H1 (cell line): Measurements from ENCODE around the gene DNAJC21. TPM values are rescaled to one million over a fixed set of nuclear protein-coding genes. Genes with fewer than 3 reads are reported as not detected.

Experiments
- CTCF ChIA-PET: fragments of 300-600 bp; sonication (Branson Sonifier 250); formaldehyde crosslinking; loops from one replicate; lab custom pipeline; 2021; ENCODE audit not compliant: partially characterized antibody; lab: Charles Lee
- POLR2A ChIA-PET: fragments of 300-600 bp; sonication (Branson Sonifier 250); formaldehyde crosslinking; loops from one replicate; lab custom pipeline; 2021; ENCODE audit warnings: inconsistent platforms; ENCODE audit not compliant: partially characterized antibody; lab: Charles Lee
- DNase-seq, 2 experiments: peaks; one replicate each; pipeline versions ENCODE4 v3.0.0 to v3.0.0-alpha.2; 2010 to 2022; ENCODE audit warnings: low spot score in 2 of 2, low read depth in 1 of 2, mixed read lengths in 1 of 2
- FAIRE-seq: peaks from 2 replicates; lab custom pipeline; 2011; peaks lifted over from hg19 to GRCh38; lab: Jason Lieb, UNC
- H2AFZ ChIP-seq: 2 replicates; pipeline ENCODE4 v1.8.1; 2012; ENCODE audit warnings: low read length, inconsistent platforms
- H2AK5ac ChIP-seq: 2 replicates; pipeline ENCODE4 v1.6.1; 2013; ENCODE audit warnings: low read depth, low read length
- H2BK120ac ChIP-seq: replicated peaks from 2 replicates; pipeline ENCODE3; 2013; ENCODE audit warnings: low read depth, low read length, inconsistent platforms
- H2BK12ac ChIP-seq: 2 replicates; pipeline ENCODE4 v1.6.1; 2013; ENCODE audit warnings: low read depth, low read length
- H2BK15ac ChIP-seq: 2 replicates; pipeline ENCODE4 v1.6.1; 2013; ENCODE audit warnings: low read length
- H2BK20ac ChIP-seq: 2 replicates; pipeline ENCODE4 v1.6.1; 2013; ENCODE audit warnings: low read length
- H2BK5ac ChIP-seq: 2 replicates; pipeline ENCODE4 v1.6.1; 2013; ENCODE audit warnings: low read depth, low read length
- H3K14ac ChIP-seq: 2 replicates; pipeline ENCODE4 v1.6.1; 2013; ENCODE audit warnings: inconsistent platforms; ENCODE audit not compliant: insufficient read length
- H3K18ac ChIP-seq: 2 replicates; pipeline ENCODE4 v1.6.1; 2013; ENCODE audit warnings: low read length; ENCODE audit errors: extremely low read depth
- H3K23ac ChIP-seq: 2 replicates; pipeline ENCODE4 v1.6.1; 2013; ENCODE audit warnings: inconsistent platforms; ENCODE audit not compliant: insufficient read length
- H3K23me2 ChIP-seq: 2 replicates; pipeline ENCODE4 v1.6.1; 2013; ENCODE audit warnings: low read depth, low read length
- H3K27ac ChIP-seq: 2 replicates; pipeline ENCODE4 v1.6.1; 2011; ENCODE audit warnings: low read depth, low read length, inconsistent platforms
- H3K27me3 ChIP-seq, 4 experiments: replicated peaks in 1 of 4; 1 replicate in 1 of 4; 2 replicates in 3 of 4; pipeline versions ENCODE4 v1.6.1 to v1.8.1; 2011 to 2013; ENCODE audit warnings: low read length in 3 of 4, mild to moderate bottlenecking in 3 of 4, inconsistent platforms in 2 of 4, mixed read lengths in 2 of 4, moderate library complexity in 1 of 4; ENCODE audit not compliant: control insufficient read depth in 3 of 4, insufficient read depth in 3 of 4; ENCODE audit errors: extremely low read depth in 1 of 4
- H3K36me3 ChIP-seq, 4 experiments: 2 replicates each; pipeline versions ENCODE4 v1.6.1 to v1.8.1; 2011 to 2013; ENCODE audit warnings: mild to moderate bottlenecking in 4 of 4, low read length in 3 of 4, moderate library complexity in 2 of 4, control low read depth in 1 of 4, inconsistent platforms in 1 of 4; ENCODE audit not compliant: insufficient read depth in 4 of 4, control insufficient read depth in 2 of 4
- H3K4ac ChIP-seq: replicated peaks from 2 replicates; pipeline ENCODE3; 2013; ENCODE audit warnings: low read length, low read depth, mixed read lengths, inconsistent platforms; ENCODE audit not compliant: insufficient read length
- H3K4me1 ChIP-seq, 4 experiments: replicated peaks in 1 of 4; 1 replicate in 1 of 4; 2 replicates in 3 of 4; pipeline versions ENCODE4 v1.6.1 to v1.8.1; 2011 to 2013; ENCODE audit warnings: low read length in 3 of 4, inconsistent platforms in 2 of 4, mixed read lengths in 1 of 4; ENCODE audit not compliant: insufficient read depth in 4 of 4, control insufficient read depth in 3 of 4
- H3K4me2 ChIP-seq, 2 experiments: 2 replicates each; pipeline versions ENCODE4 v1.6.1 to v1.8.1; 2011 to 2013; ENCODE audit warnings: low read depth in 2 of 2, low read length in 2 of 2, control low read depth in 1 of 2, inconsistent platforms in 1 of 2, mild to moderate bottlenecking in 1 of 2; ENCODE audit not compliant: insufficient read depth in 1 of 2
- H3K4me3 ChIP-seq, 4 experiments: fragments of 200-600, 300-600 bp in 1 of 4; sonication (generic), shearing (Covaris generic), sonication (Bioruptor Twin) in 1 of 4; 2 replicates each; pipeline versions ENCODE4 v1.5.1 to v1.8.1; 2011 to 2016; ENCODE audit warnings: low read length in 4 of 4, low read depth in 3 of 4, control low read depth in 2 of 4, inconsistent platforms in 2 of 4, mild to moderate bottlenecking in 2 of 4, mixed read lengths in 1 of 4, moderate library complexity in 1 of 4; ENCODE audit not compliant: insufficient read depth in 2 of 4; ENCODE audit errors: extremely low read depth in 1 of 4
- H3K56ac ChIP-seq: replicated peaks from 2 replicates; pipeline ENCODE3; 2013; ENCODE audit warnings: low read depth, mild to moderate bottlenecking, mixed read lengths, low read length, inconsistent platforms; ENCODE audit not compliant: insufficient read length
- H3K79me1 ChIP-seq: 2 replicates; pipeline ENCODE4 v1.6.1; 2013; ENCODE audit warnings: low read depth, low read length, control low read depth
- H3K79me2 ChIP-seq, 2 experiments: 2 replicates each; pipeline versions ENCODE4 v1.6.1 to v1.8.1; 2012 to 2013; ENCODE audit warnings: low read length in 2 of 2, mild to moderate bottlenecking in 2 of 2, inconsistent platforms in 1 of 2; ENCODE audit not compliant: insufficient read depth in 2 of 2, control insufficient read depth in 1 of 2
- H3K9ac ChIP-seq, 4 experiments: replicated peaks in 1 of 4; 1 replicate in 1 of 4; 2 replicates in 3 of 4; pipeline versions ENCODE4 v1.6.1 to v1.8.1; 2011 to 2013; ENCODE audit warnings: low read depth in 3 of 4, low read length in 3 of 4, control low read depth in 2 of 4, mild to moderate bottlenecking in 2 of 4, moderate library complexity in 2 of 4, inconsistent platforms in 1 of 4; ENCODE audit errors: extremely low read depth in 1 of 4
- H3K9me3 ChIP-seq, 2 experiments: 2 replicates each; pipeline versions ENCODE4 v1.6.1 to v1.8.1; 2012 to 2013; ENCODE audit warnings: mild to moderate bottlenecking in 2 of 2, moderate library complexity in 2 of 2, control low read depth in 1 of 2, inconsistent platforms in 1 of 2, low read depth in 1 of 2, low read length in 1 of 2, mixed read lengths in 1 of 2; ENCODE audit not compliant: insufficient read depth in 2 of 2
- H4K20me1 ChIP-seq, 2 experiments: replicated peaks in 1 of 2; 2 replicates each; pipeline versions ENCODE3 to v1.8.1; 2011 to 2013; ENCODE audit warnings: inconsistent platforms in 2 of 2, low read length in 2 of 2, mild to moderate bottlenecking in 1 of 2; ENCODE audit not compliant: insufficient read depth in 2 of 2, control insufficient read depth in 1 of 2
- H4K5ac ChIP-seq: 2 replicates; pipeline ENCODE4 v1.6.1; 2013; ENCODE audit warnings: low read length, low read depth, mixed read lengths, inconsistent platforms; ENCODE audit not compliant: insufficient read length
- H4K8ac ChIP-seq: 2 replicates; pipeline ENCODE4 v1.8.0; 2013; ENCODE audit warnings: mild to moderate bottlenecking, moderate library complexity, low read length, inconsistent platforms; ENCODE audit not compliant: insufficient read depth; ENCODE audit errors: extremely low read depth
- H4K91ac ChIP-seq: replicated peaks from 2 replicates; pipeline ENCODE3; 2013; ENCODE audit warnings: low read length, mixed read lengths, inconsistent platforms; ENCODE audit not compliant: insufficient read length
- BCL11A ChIP-seq, 2 experiments: IDR thresholded peaks; one replicate each; pipeline ENCODE4 v1.6.1; 2011; ENCODE audit warnings: low read depth in 2 of 2, low read length in 2 of 2, mild to moderate bottlenecking in 2 of 2
- CEBPB ChIP-seq: IDR thresholded peaks from 2 replicates; pipeline ENCODE4 v1.6.1; 2012; ENCODE audit warnings: low read depth, low read length
- CREB1 ChIP-seq: IDR thresholded peaks from 2 replicates; pipeline ENCODE4 v1.6.1; 2012; ENCODE audit warnings: inconsistent platforms
- CTBP2 ChIP-seq: IDR thresholded peaks from 2 replicates; pipeline ENCODE4 v1.7.0; 2011; ENCODE audit warnings: borderline replicate concordance, mild to moderate bottlenecking, moderate library complexity, mixed read lengths, low read length; ENCODE audit not compliant: insufficient read depth, insufficient read length
- EZH2 ChIP-seq: fragments of 200-600 bp; sonication (generic); IDR thresholded peaks from 2 replicates; pipeline ENCODE4 v1.7.1; 2012; ENCODE audit warnings: low read depth, mild to moderate bottlenecking, moderate library complexity, low read length, inconsistent platforms; ENCODE audit not compliant: severe bottlenecking
- GTF2F1 ChIP-seq: IDR thresholded peaks from 2 replicates; pipeline ENCODE4 v1.6.1; 2012; ENCODE audit warnings: low read depth, low read length, improper control_type of control experiment, borderline replicate concordance
- HDAC6 ChIP-seq: IDR thresholded peaks from one replicate; pipeline ENCODE4 v1.7.1; 2012; ENCODE audit warnings: low read depth, mild to moderate bottlenecking, inconsistent platforms, low read length, moderate library complexity
- KDM1A ChIP-seq: fragments of 200-600, 300-600 bp; sonication (generic); IDR thresholded peaks from 2 replicates; pipeline ENCODE4 v1.7.1; 2016; ENCODE audit warnings: mild to moderate bottlenecking, low read length, borderline replicate concordance
- NANOG ChIP-seq: IDR thresholded peaks from 2 replicates; pipeline ENCODE4 v1.6.1; 2011; ENCODE audit warnings: low read length, low read depth, mild to moderate bottlenecking, inconsistent platforms; ENCODE audit not compliant: insufficient read depth, poor library complexity, severe bottlenecking
- RBBP5 ChIP-seq: IDR thresholded peaks from 2 replicates; pipeline ENCODE4 v1.7.1; 2012; ENCODE audit warnings: low read depth, mild to moderate bottlenecking, inconsistent platforms, low read length, moderate library complexity, borderline replicate concordance
- RXRA ChIP-seq: IDR thresholded peaks from 2 replicates; pipeline ENCODE4 v1.6.1; 2011; ENCODE audit warnings: low read depth, mild to moderate bottlenecking, low read length, moderate library complexity; ENCODE audit not compliant: insufficient read depth
- SIRT6 ChIP-seq: IDR thresholded peaks from one replicate; pipeline ENCODE4 v1.7.1; 2012; ENCODE audit warnings: low read length, inconsistent platforms
- SIX5 ChIP-seq: IDR thresholded peaks from 2 replicates; pipeline ENCODE4 v1.6.1; 2011; ENCODE audit warnings: mild to moderate bottlenecking, low read depth, low read length
- YY1 ChIP-seq: IDR thresholded peaks from 2 replicates; pipeline ENCODE4 v1.6.1; 2011; ENCODE audit warnings: low read depth, mild to moderate bottlenecking, low read length
- WGBS, 2 experiments: shearing (Covaris generic) in 1 of 2; methylation state at CpG; one replicate each; pipeline versions ENCODE4 v1.1.6 to v1.1.7; 2013 to 2015; ENCODE audit warnings: low lambda C conversion rate in 2 of 2, mixed read lengths in 2 of 2, inconsistent platforms in 1 of 2, low coverage in 1 of 2, missing lambda C conversion rate in 1 of 2; ENCODE audit not compliant: insufficient replicate concordance in 2 of 2, insufficient coverage in 1 of 2, insufficient read length in 1 of 2; ENCODE audit errors: extremely low coverage in 1 of 2, missing lambda C conversion rate in 1 of 2; 5-methylcytosine and 5-hydroxymethylcytosine counted together
- polyA plus RNA-seq, 7 experiments: library from polyadenylated mRNA; depleted of rRNA in 3 of 7; stranded (reverse) in 5 of 7; unstranded in 2 of 7; fragments of >200 nt in 5 of 7; fragments of 200-250 nt in 2 of 7; gene quantifications; 1 replicate in 5 of 7; 2 replicates in 1 of 7; 4 replicates in 1 of 7; pipeline versions ENCODE4 v1.2.1 to v1.2.3, GENCODE V29; 2011 to 2013; ENCODE audit warnings: missing spikeins in 2 of 7, mixed read lengths in 2 of 7
- total RNA-seq: library from RNA; stranded (reverse); fragmentation: NEBNext Ultra II Directional; extraction: Animal tissue kit (Norgen Biotek cat#: 25700); gene quantifications from 2 replicates; pipeline ENCODE4 v1.2.1, GENCODE V29; 2021

DNAJC21 gene
- total and polyA plus RNA-seq, 2 of the 8 experiments (the other 6 are each of a cell fraction or from before 2014, with no cell fraction given), result 5.1 to 47.5 TPM

- Histone ChIP-seq H3K79me1 (no peaks in the 10 kb centered on the region), H4K20me1 (no peaks in the 10 kb centered on the region), H3K4ac (no peak overlapping the region), H2BK120ac (no peak overlapping the region), H3K27me3 (no peaks in the 10 kb centered on the region), H3K4me3 (no peak overlapping the region), H3K23me2 (no peaks in the 10 kb centered on the region), H3K36me3 (peaks cover 0 to 4% (median under 1%) of the 10 kb centered on the region in 4 experiments; a peak in 2 of 8 replicates), H4K8ac (no peak overlapping the region), H2BK5ac (no peak overlapping the region; the same call in 1 of the 2 replicates), H4K91ac (no peak overlapping the region), H2AK5ac (no peak overlapping the region), H3K14ac (no peak overlapping the region), H3K4me1 (peaks cover 0 to 11% (median 0%) of the 10 kb centered on the region in 4 experiments; a peak in 1 of 7 replicates), H3K56ac (no peak overlapping the region), H2BK20ac (no peak overlapping the region), H3K4me2 (no peak overlapping the region), H3K23ac (no peak overlapping the region), H2AFZ (no peak overlapping the region), H3K79me2 (no peaks in the 10 kb centered on the region), H2BK12ac (no peak overlapping the region), H3K9ac (no peak overlapping the region), H3K9me3 (no peaks in the 10 kb centered on the region), H3K18ac (no peak overlapping the region), H2BK15ac (no peak overlapping the region), H4K5ac (no peak overlapping the region), H3K27ac (no peak overlapping the region)
- no peak for FAIRE-seq
- ChIA-PET CTCF (interaction anchor here (0.7 to 4.9 kb wide), 49 partner anchors 7 to 435 kb away, joined by 3 to 44 read pairs (median 5); partner anchors contain the start of genes BRIX1, RAD1 and TTC23L), POLR2A (interaction anchor here (0.6 to 2.3 kb wide), 6 partner anchors 16 to 410 kb away, joined by 3 to 11 read pairs (median 4); partner anchors contain the start of genes BRIX1, RAD1 and TTC23L)
- no peak for TF ChIP-seq EZH2
- TF ChIP-seq NANOG, result no peak
- no peak for TF ChIP-seq CEBPB
- no peak for TF ChIP-seq GTF2F1
- no peak for TF ChIP-seq RXRA
- TF ChIP-seq BCL11A (IDR thresholded peaks at IDR 0.05; ENCODE audit: low read depth in 2 of 2, low read length in 2 of 2), result no peak
- TF ChIP-seq SIX5, result no peak
- TF ChIP-seq HDAC6, result no peak
- no peak for TF ChIP-seq YY1
- no peak for TF ChIP-seq RBBP5
- no peak for TF ChIP-seq SIRT6
- no peak for TF ChIP-seq KDM1A
- TF ChIP-seq CTBP2, result no peak
- no peak for TF ChIP-seq CREB1
- WGBS, 2 experiments, result 89% methylated on average over 2 of the region's 2 CpGs; no CpG with 5 or more reads in 1 of the 2 experiments
- DNase-seq, result no peak
These were observed 30.3 kb upstream of the DNAJC21 start for GRCh38 chr5:34899066-34899465.
